ENCODE results near the gene SSRP1.

DNA sequence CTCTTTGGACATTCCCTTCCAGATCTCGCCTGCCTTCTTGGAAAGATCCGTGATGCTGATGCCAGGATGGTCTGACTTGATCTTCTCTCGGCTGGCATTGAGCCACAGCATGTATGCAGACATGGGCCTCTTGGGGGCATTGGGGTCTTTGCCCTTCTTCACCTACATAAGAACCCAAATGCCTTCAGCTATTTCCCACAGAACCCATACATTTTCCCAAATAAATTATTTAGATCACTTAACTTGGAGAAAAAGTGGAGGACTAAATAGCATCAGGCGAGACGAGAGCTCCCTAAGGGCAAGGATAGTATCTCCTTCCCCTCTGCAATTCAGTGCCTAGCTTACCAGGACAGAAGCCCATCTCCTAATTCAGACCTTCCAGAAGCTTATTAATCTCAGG lies 8.0 kb downstream of the SSRP1 start:
- TF ChIP-seq, protein P1, sequence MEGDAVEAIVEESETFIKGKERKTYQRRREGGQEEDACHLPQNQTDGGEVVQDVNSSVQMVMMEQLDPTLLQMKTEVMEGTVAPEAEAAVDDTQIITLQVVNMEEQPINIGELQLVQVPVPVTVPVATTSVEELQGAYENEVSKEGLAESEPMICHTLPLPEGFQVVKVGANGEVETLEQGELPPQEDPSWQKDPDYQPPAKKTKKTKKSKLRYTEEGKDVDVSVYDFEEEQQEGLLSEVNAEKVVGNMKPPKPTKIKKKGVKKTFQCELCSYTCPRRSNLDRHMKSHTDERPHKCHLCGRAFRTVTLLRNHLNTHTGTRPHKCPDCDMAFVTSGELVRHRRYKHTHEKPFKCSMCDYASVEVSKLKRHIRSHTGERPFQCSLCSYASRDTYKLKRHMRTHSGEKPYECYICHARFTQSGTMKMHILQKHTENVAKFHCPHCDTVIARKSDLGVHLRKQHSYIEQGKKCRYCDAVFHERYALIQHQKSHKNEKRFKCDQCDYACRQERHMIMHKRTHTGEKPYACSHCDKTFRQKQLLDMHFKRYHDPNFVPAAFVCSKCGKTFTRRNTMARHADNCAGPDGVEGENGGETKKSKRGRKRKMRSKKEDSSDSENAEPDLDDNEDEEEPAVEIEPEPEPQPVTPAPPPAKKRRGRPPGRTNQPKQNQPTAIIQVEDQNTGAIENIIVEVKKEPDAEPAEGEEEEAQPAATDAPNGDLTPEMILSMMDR (conservative IDR thresholded peaks at IDR 0.05; ENCODE audit: low read depth in 2 of 2): no peak
- no peak for TF ChIP-seq EZH2 (IDR thresholded peaks at IDR 0.05; ENCODE audit: low read depth, unreplicated experiment)
